NCI-H1092 (cell line): ENCODE results near the gene LRBA.

Experiments used
- DNase-seq: peaks from one replicate; lab custom pipeline; 2025; lab: John Stamatoyannopoulos, UW

The LRBA gene

DNA sequence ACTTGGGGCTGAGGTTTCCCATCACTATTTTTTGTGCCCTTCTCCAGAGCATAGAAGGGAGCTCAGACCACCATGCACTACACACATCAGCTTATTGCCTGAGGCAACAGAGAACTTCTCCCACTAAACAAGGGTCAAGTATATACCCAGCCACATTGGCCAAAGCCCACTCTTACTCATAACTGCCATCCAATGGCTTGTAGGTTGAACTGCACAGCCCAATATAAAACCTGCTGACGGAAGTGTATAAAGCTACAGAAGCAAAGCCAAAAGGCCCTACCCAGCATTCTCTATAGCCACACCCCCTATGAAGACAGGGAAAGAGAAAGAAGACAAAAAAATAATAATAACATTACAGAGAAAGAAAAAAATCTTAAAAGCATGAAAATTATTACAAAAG, 139.7 kb downstream of the LRBA start:
- DNase-seq, result no peak

DNA sequence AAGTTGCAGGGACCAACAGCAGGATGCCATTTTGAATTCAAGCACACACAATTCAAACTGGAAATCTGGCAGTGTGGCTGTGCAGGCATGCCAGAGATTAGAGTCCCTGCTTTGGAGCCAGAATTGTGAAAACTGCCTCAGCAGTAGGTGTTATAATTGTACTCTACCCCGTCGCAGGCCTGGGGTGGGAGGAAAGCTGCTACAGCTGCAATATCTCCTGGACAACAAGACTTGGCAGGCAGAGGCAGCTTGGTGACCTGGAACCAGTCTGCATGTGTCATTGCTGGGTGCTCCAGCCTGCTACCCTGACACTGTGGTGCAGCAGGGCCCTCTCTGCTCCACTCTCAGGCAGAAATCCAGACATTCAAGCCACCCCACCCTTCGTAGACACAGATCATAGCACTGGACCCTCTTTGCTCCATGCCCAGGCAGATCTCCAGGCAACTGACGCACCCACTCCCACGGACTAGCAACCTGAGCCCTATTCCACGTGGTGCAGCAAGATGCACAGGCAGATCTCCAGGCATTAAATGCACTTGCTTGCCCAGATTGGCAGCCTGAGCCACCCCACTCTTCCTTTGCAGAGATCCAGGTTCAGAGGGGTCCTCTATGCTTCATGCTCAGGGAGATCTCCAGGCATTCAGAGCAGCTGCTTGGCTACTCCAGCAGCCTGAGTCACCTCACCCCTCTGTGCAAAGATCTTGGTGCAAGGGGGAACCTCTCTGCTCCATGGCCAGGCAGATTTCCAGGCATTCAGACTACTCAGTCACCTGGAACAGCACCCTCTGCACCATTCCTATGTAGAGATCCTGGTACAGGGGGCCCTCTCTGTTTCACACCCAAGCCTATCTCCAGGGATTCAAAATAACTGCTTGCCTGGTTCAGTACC, 140.5 kb downstream of the LRBA start:
- DNase-seq, result no peak

DNA sequence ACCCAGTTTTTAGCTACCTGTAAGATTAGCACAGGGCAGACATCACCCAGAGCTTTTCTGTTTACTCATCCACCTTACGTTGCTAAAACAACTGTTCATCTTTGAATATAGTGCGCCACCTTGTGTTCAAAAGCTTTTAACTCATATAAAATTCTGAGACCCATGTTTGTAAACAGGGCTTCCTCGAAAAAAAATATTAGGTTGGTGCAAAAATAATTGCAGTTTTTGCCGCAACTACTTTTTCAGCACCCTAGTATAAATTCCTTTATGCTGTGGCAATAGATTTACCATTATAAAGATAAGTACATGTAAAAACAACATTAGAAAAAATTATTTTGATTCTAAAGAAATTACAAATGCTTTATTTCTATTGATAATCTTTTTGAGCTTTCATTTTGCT, 147.9 kb downstream of the LRBA start:
- DNase-seq, result peak; percentile 82

DNA sequence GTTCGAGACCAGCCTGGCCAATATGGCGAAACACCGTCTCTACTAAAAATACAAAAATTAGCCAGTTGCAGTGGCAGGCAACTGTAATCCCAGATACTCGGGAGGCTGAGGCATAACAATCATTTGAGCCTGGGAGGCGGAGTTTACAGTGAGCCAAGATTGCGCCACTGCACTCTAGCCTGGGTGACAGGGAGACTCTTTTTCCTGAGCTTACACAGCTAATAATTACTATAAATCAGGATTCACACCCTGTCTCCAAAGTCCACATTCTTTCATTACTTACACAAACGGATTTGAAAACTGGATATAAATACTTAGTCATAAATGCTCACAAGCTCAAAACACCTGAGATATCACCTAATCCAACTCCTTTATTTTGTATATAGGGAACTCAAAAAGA, 151.6 kb downstream of the LRBA start:
- DNase-seq, result no peak

DNA sequence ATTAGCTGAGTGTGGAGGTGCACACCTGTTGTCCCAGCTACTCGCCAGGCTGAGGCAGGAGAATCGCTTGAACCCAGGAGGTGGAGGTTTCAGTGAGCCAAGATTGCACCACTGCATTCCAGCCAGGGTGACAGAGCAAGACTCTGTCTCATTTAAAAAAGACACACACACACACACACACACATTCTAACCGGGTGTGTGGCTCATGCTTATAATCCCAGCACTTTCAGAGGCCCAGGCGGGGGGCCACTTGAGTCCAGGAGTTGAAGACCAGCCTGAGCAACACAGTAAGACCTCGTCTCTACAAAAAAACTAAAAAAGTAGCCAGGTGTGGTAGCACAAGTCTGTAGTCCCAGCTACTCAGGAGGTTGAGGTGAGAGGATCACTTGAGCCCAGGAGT, 152.3 kb downstream of the LRBA start:
- DNase-seq, result no peak

DNA sequence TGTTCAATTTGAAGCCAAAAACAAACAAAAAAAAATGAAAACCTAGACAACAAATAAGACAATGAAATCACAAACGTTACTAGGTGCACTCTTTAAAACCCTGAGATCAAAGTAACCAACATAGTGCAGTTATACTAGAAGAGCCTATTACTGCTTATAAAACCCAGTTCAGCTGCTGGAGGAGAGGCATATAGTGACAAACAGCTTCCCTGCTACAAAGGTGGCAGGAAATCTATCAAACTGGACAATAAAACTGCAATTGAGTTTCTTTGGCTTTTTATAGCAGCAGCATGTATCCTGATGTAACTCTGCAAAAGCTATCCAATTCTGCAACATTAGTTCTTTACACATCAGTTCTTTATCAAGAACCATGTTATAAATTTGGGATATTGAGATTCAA, 155.6 kb downstream of the LRBA start:
- no peak for DNase-seq

DNA sequence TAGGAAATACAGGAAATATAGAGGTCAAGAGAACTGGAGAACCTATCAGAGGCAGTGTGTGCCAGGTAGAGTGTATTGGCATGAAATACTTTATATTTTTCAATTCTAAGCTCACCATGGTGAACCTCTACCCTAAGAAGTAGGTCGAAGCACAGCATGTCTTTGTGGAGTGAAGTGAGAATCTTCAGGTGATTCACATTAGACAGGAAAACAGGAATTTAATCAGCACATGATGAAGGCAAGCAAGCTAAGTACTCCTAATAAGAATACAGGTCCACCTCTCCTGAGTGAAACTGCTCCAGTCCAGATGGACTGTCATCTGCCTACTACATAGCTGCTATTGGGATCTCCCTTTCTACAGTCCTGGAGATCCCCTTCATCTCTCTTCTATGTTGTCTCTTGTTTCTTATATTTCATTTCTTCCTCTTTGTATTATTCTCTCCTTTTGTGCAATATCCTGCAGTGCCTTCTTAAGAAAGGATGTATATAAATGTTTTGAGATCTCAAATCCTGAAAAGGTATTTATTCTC, 159.0 kb downstream of the LRBA start:
- no peak for DNase-seq

DNA sequence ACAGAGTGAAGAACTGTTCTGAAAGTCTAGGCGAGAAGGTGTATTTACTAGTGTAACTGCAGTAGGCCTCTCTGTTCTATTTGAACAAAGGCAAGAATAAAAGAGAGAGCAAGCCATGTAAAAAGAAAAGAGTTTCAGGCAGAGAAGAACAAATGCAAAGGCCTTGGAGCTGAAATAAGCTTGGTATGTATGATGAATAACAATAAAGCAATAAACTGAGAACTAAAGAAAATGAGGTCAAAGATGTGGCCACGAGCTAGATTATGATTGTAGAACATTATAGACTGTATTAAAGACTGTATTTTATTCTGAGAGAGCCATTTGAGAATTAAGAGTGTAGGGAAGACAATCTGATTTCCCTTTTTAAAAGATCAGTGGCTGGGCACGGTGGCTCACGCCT, 160.5 kb downstream of the LRBA start:
- no peak for DNase-seq

DNA sequence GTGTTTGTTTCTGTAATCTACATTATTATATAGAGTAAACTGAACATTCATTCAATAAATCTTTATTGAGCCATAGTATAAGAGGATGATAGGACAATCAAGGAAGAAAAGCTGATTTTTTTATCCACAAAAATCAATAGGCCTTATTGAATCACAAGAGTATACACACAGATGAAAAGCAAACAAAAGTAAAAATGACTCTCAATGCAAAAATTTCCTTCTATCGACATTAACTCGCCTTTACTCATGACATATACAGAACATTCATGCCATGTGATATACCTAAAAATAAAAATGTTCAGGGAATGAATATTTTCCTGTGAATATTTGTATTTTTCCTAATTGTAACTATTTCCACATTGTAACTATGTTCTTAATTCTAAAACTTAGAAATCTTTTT, 161.2 kb downstream of the LRBA start:
- no peak for DNase-seq

DNA sequence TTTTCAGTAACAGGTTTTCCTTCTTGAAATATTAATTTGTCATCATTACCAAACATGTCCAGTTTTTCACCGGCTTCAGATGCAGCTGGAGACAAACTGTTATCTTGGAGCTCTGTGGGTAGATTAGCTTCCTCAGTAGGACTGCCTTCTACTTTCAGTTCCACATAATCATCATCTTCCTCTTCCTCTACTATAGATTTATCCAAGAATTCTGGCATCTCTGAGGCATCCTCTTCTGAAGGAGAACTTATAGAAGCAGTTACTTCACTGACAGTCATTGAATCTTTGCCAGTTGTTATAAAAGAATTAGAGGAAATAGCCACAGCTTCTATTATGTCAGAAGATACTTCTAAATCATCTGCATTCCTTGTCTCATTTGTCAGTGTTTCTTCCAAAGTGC, 162.9 kb downstream of the LRBA start:
- DNase-seq, result no peak

DNA sequence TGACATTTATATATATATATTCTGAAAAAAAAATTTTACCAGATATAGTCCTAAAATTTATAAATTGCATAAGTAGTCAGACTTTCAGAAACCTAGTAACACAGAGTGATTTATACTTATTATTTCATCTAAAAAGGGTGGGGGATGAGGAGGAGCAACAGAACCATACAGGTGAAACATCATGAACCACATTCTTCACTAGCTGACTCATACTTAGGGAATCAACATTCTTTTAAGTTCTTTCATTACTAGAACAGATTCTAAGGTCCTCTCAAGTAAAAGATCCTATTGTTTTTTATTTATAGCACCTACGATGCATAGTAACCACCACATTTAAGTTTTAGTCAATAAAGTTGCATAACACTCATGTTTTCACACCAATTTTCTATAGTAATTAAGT, 166.1 kb downstream of the LRBA start:
- DNase-seq, result no peak

DNA sequence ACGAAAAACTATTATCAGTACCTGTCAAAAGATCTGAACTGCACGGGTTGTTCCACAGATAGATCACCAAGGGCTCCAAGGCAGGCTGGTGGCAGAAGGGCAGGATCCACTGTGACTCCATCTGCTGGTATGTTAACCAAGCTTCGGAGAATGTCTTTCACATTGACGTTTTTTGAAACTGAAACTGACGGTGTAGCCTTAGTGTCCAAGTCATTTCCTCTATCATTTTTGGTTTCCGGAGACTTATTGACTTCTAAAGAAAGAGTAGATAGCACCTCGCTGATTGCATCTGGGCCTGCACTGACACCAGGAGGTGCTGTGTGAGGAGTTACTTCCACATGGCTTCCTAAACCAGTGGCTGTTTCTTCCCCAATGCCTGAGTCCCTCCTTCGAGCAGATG, 186.9 kb downstream of the LRBA start:
- no peak for DNase-seq

DNA sequence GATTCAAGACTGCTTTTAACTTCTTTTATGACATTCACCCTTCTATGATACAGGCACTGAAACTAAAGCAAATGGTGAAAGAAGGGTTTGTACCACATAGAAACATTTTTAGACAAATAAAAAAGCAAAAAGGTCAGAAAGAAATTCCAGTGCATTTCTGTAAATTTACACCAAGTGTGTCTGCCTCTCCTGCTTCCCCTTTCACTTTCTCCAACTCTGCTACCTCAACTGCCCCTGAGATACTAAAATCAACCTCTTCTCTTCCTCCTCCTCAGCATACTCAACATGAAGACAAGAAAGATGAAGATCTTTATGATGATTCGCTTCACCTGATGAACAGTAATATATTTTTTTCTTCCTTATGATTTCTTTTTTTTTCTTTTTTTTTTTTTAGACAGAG, 187.9 kb downstream of the LRBA start:
- no peak for DNase-seq

DNA sequence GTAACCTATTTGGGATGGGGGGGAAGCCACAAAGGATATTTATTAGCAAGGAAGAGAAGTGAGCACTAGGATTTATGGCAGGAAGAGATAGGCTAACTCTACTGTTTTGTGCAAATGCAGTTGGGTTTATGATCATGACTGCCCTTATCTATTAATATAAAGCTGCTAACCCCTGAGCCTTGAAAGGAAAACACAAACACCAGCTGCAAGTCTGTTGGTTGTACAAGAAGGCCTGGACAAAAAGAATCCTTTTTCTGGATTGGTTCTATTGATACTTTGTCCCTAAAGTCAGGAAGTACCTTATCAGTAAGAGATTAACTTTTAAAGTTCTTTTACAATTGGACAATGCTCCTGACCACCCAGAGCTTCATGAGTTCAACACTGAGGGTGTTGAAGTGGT, 188.8 kb downstream of the LRBA start:
- no peak for DNase-seq

DNA sequence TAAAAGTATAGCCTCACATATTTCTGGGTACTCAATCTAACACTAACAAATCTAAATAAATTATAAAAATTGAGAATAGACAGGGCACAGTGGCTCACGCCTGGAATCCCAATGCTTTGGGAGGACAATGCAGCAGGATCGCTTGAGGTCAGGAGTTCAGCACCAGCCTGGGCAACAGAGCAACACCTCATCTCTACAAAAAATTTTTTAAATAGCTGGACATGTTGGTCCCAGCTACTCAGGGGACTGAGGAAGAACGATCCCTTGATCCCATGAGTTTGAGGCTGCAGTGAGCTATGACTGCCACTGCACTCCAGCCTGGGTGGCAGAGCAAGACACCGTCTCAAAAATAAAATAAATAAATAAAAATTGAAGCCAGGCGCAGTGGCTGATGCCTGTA, 192.7 kb downstream of the LRBA start:
- no peak for DNase-seq

DNA sequence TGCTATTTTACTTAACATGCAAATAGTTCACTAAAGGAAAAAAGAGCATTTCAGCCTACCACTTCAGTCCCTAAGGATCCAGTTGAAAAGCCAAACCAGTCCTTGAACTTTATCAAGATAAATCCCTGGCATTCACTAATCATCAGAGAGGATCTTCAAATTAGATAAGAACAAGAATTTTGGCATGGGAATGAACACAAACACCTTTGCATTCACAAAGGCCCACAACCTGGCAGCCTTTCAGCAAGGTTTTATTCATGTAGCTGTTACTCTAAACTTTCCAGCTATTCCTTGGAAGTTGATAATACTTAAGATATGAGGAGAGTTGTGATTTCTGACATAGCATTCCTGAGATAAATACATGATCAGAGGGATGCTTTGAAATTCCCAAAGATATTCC, 193.4 kb downstream of the LRBA start:
- DNase-seq, result no peak

DNA sequence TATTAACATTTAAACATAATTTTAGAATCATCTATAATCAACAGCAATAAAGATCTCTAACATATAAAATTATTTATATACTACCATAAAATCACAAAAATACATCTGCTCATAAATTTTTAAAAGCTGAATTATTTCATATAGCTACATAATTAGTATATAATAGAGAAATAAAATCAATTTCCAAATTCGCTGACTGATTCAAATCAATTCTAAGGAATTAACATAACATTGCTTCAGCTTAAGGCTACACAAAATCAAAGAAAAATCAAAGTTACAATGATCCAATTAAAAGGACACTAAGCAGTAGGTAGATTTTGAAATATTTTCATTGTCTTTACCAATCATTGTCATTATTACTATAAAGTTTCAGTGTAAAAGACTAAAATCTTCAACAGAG, 194.7 kb downstream of the LRBA start:
- DNase-seq, result no peak

DNA sequence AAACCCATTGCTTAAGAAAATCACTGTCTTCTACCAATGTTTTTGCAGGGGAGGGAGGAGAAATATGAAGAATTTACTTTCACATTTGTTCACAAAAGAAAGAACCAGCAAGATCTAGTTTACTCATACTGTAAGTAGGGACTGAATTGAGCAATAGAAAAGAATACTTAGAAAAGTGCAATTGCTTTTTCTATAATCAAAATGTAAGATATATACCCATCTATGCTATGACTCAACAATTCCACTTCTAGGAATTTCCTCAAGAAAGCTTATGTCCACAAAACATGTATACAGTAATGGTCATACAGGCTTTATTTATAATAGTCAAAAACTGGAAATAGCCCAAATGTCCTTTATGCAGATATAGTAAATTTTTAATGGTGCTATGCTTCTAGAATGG, 196.4 kb downstream of the LRBA start:
- no peak for DNase-seq

DNA sequence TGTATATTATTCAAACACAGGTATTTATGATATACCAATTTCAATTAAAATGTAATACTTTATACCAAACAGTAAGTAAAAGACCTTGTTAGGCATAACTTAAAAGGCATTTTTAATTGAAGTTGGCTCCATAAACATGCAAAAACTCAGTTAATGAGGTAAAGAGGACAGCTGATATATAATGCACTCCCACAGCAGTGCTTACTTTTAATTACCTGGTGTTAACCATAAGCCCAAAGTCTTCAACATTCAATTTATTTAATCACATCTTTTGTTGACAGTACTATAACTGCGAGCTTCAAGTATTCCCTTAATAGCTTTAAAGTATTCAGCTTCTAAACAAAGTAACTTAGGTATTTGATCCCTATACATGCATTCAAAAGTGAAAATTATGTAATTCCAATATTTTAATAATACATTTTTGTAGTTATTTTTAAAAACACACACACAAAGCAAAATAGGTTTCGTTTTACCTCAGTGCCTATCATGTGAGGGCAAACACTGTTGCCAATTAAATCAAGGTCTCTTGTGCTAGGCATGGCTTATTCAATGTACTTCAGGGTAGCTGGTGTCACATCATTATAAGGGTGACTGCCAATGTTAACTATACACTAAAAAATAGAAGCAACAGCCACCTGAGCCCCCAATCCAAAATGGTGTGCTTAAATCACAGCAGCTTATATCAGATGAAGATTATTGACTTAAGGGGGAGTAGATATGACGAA, 197.1 kb downstream of the LRBA start:
- DNase-seq, result no peak

DNA sequence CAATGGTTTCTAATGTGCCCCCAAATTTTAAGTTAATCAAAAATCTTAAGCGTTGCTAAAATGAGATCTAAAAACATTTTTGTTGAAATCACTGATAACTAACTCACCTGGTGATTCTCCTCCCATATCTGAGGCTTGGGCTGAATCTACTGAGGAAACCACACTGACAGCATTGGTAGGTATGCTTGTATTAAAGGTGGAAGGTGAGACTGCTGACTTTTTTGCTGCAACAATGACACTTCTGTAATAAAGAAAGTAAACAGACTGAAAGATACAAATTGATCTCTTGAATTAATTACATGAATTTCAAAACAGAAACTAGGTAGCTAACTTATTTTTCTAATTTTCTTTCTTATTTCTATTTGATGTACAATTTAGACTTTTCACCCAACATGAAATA, 198.1 kb downstream of the LRBA start:
- DNase-seq, result no peak

DNA sequence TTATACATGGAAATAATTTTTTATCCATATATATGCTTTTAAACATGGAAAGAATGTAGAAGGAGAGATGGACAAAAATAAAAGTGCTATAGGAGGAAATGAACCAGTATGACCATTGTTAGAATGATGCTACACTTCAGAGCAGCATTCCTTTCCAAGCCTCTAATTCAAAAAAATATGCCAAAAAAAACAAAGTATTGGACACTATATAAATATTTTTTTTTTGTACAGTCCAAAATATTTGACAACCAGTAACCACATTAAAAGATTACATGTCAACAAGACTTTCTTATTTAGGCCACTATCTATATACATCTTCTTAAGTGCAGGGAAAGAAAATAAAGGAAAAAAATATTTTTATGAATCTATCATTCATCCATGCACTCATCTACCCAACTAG, 198.6 kb downstream of the LRBA start:
- no peak for DNase-seq

DNA sequence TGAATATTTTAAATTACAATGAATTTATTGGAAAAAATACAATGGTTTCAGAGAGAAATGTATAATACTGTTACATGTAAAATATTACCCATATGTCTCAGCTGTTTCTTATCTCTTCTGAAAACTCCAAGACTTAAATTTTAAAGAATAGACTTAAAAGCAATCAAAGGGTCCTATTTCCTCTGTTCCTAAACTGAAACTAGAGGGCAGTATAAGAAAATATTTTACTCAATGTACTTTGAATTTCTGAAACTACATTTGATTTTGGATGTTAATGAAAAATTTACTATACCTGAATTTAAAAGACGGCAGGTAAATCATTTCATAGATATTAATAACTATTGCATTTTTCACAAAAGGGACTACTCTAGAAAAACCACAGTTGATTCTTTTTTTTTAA, 200.2 kb downstream of the LRBA start:
- no peak for DNase-seq
